Skeletal muscle cell (primary cell): ENCODE data around the gene FHL2.
A peak's percentile ranks its signal among the peaks of the same experiment; 100 is the strongest.

Source experiments
- DNase-seq: peaks from one replicate; pipeline ENCODE4 v3.0.0-alpha.2; 2010; ENCODE audit warnings: low read depth
- H3K4me3 ChIP-seq: 2 replicates; pipeline ENCODE4 v1.5.1; 2011; ENCODE audit warnings: low read depth, mild to moderate bottlenecking, control low read depth, low read length, moderate library complexity

FHL2 gene

GRCh38 chr2:105384216-105384615 lies 14.6 kb downstream of the FHL2 start:
- H3K4me3 ChIP-seq, result no peak overlapping the region
- DNase-seq, result no peak

GRCh38 chr2:105383432-105384166 lies 15.3 kb downstream of the FHL2 start:
- DNase-seq, result no peak
- no peak overlapping the region for H3K4me3 ChIP-seq

GRCh38 chr2:105382177-105382576 lies 16.7 kb downstream of the FHL2 start:
- H3K4me3 ChIP-seq, result no peak overlapping the region
- DNase-seq, result no peak

GRCh38 chr2:105381101-105381668 lies 17.7 kb downstream of the FHL2 start:
- no peak for DNase-seq
- H3K4me3 ChIP-seq, result no peak overlapping the region

GRCh38 chr2:105380432-105381100 lies 18.3 kb downstream of the FHL2 start:
- no peak for DNase-seq
- H3K4me3 ChIP-seq, result no peak overlapping the region

GRCh38 chr2:105379741-105380186 lies 19.1 kb downstream of the FHL2 start:
- no peak for DNase-seq
- no peak overlapping the region for H3K4me3 ChIP-seq

GRCh38 chr2:105378921-105379383 lies 19.9 kb downstream of the FHL2 start:
- no peak overlapping the region for H3K4me3 ChIP-seq
- DNase-seq, result no peak

- DNase-seq, result no peak
- H3K4me3 ChIP-seq, result no peak overlapping the region
Observed at GRCh38 chr2:105378276-105378840, 20.5 kb downstream of the FHL2 start.

GRCh38 chr2:105377871-105378270 lies 21.0 kb downstream of the FHL2 start:
- no peak for DNase-seq
- H3K4me3 ChIP-seq, result no peak overlapping the region

- DNase-seq, result peak; percentile 53
- no peak overlapping the region for H3K4me3 ChIP-seq
Observed at GRCh38 chr2:105376789-105377240, 22.0 kb downstream of the FHL2 start.

- H3K4me3 ChIP-seq, result no peak overlapping the region
- DNase-seq, result no peak
Observed at GRCh38 chr2:105376010-105376409, 22.8 kb downstream of the FHL2 start.

- no peak overlapping the region for H3K4me3 ChIP-seq
- DNase-seq, result no peak
Observed at GRCh38 chr2:105375001-105375561, 23.8 kb downstream of the FHL2 start.

GRCh38 chr2:105373895-105374401 lies 24.9 kb downstream of the FHL2 start:
- H3K4me3 ChIP-seq, result no peak overlapping the region
- DNase-seq, result no peak

GRCh38 chr2:105373344-105373781 lies 25.5 kb downstream of the FHL2 start:
- H3K4me3 ChIP-seq, result no peak overlapping the region
- DNase-seq, result no peak

GRCh38 chr2:105371810-105372209 lies 27.0 kb downstream of the FHL2 start:
- no peak for DNase-seq
- H3K4me3 ChIP-seq, result no peak overlapping the region

- H3K4me3 ChIP-seq, result no peak overlapping the region
- no peak for DNase-seq
Observed at GRCh38 chr2:105371156-105371555, 27.7 kb downstream of the FHL2 start.

GRCh38 chr2:105369777-105370690 lies 28.8 kb downstream of the FHL2 start:
- H3K4me3 ChIP-seq, result no peak overlapping the region
- no peak for DNase-seq

- no peak overlapping the region for H3K4me3 ChIP-seq
- DNase-seq, result no peak
Observed at GRCh38 chr2:105368759-105369408, 30.0 kb downstream of the FHL2 start.
